GM12878 (cell line): Measurements from ENCODE around the gene PFKFB2.

Source experiments
- CREM ChIP-seq: IDR thresholded peaks from 2 replicates; pipeline ENCODE4 v1.6.1; 2014; ENCODE audit warnings: antibody characterized with exemption, low read depth
- CTCF ChIP-seq, 3 experiments: IDR thresholded peaks in 2 of 3; conservative IDR thresholded peaks in 1 of 3; 2 replicates each; pipeline ENCODE4 v1.5.1; 2011; ENCODE audit warnings: low read depth in 3 of 3, low read length in 3 of 3, mild to moderate bottlenecking in 3 of 3, control low read depth in 2 of 3, moderate library complexity in 2 of 3, inconsistent platforms in 1 of 3, mixed read lengths in 1 of 3; ENCODE audit not compliant: control insufficient read depth in 2 of 3, insufficient read depth in 1 of 3; ENCODE audit errors: extremely low read depth in 1 of 3
- KLF5 ChIP-seq: fragments of 450-650 bp; IDR thresholded peaks from 2 replicates; pipeline ENCODE4 v1.6.1; 2014; ENCODE audit warnings: mild to moderate bottlenecking; ENCODE audit not compliant: partially characterized antibody
- MAX ChIP-seq: IDR thresholded peaks from 2 replicates; pipeline ENCODE4 v1.6.1; 2012; ENCODE audit warnings: low read depth, low read length, improper control_type of control experiment
- PAX5 ChIP-seq: IDR thresholded peaks from 2 replicates; pipeline ENCODE4 v1.6.1; 2011; ENCODE audit warnings: low read depth, low read length, borderline replicate concordance
- POLR2A ChIP-seq: IDR thresholded peaks from 2 replicates; pipeline ENCODE4 v1.6.1; 2011; ENCODE audit warnings: low read depth, mild to moderate bottlenecking, low read length
- POLR2AphosphoS5 ChIP-seq: IDR thresholded peaks from 2 replicates; pipeline ENCODE4 v1.6.1; 2011; ENCODE audit warnings: mild to moderate bottlenecking, low read length, inconsistent platforms
- SIX5 ChIP-seq: IDR thresholded peaks from 2 replicates; pipeline ENCODE4 v1.6.1; 2011; ENCODE audit warnings: mild to moderate bottlenecking, low read depth, low read length, moderate library complexity; ENCODE audit not compliant: severe bottlenecking
- TCF12 ChIP-seq: IDR thresholded peaks from 2 replicates; pipeline ENCODE4 v1.6.1; 2011; ENCODE audit warnings: low read depth, mild to moderate bottlenecking, low read length
- ZBTB33 ChIP-seq: fragments of 450-650 bp; IDR thresholded peaks from 2 replicates; pipeline ENCODE4 v1.6.1; 2017; ENCODE audit warnings: mild to moderate bottlenecking

- no peak for TF ChIP-seq POLR2A
- TF ChIP-seq PAX5: no peak
- no peak for TF ChIP-seq SIX5
- no peak for TF ChIP-seq KLF5
- no peak for TF ChIP-seq MAX
- no peak for TF ChIP-seq CTCF (IDR thresholded peaks at IDR 0.05 in 2 of 3, conservative IDR thresholded peaks at IDR 0.05 in 1 of 3; ENCODE audit: control insufficient read depth in 2 of 3, extremely low read depth in 1 of 3, insufficient read depth in 1 of 3, low read depth in 3 of 3, low read length in 3 of 3)
- TF ChIP-seq CREM: no peak
- no peak for TF ChIP-seq POLR2AphosphoS5
- no peak for TF ChIP-seq TCF12
- no peak for TF ChIP-seq ZBTB33
Observed at GRCh38 chr1:207019161-207019560, 33.9 kb upstream of the PFKFB2 start.
